ENCODE data around the gene FASTK. TPM values are rescaled to one million over a fixed set of nuclear protein-coding genes. Genes with fewer than 3 reads are reported as not detected.

FASTK gene
- total RNA-seq, 1 donor from 2014 or later: 56.1 TPM

- Mint-ChIP-seq H3K4me1 (ENCODE audit: low read depth, unreplicated experiment) (peaks cover 20% of the 10 kb centered on the region), H3K36me3 (ENCODE audit: low read depth, unreplicated experiment) (peaks cover 11% of the 10 kb centered on the region), H3K27ac (ENCODE audit: unreplicated experiment) (no peak overlapping the region), H3K9me3 (ENCODE audit: unreplicated experiment) (no peaks in the 10 kb centered on the region), H3K4me3 (ENCODE audit: unreplicated experiment) (no peak overlapping the region), H3K27me3 (ENCODE audit: low read depth, unreplicated experiment) (no peaks in the 10 kb centered on the region)
- H3K9ac ChIP-seq (ENCODE audit: low read length): no peak overlapping the region
- H3K79me2 ChIP-seq (ENCODE audit: insufficient read depth, low read length): peaks cover 2% of the 10 kb centered on the region
- peaks cover 5% of the 10 kb centered on the region for H3K36me3 ChIP-seq (ENCODE audit: insufficient read depth, low read length)
- no peaks in the 10 kb centered on the region for H3K27me3 ChIP-seq (ENCODE audit: insufficient read depth, low read length)
- peaks cover 19% of the 10 kb centered on the region for H3K4me1 ChIP-seq (ENCODE audit: insufficient read depth, low read length)
- no peak overlapping the region for H3K4me2 ChIP-seq (ENCODE audit: low read length)
- H3K27ac ChIP-seq (ENCODE audit: low read depth, low read length): no peak overlapping the region
- TF ChIP-seq CTCF (IDR thresholded peaks at IDR 0.05; ENCODE audit: insufficient read depth, low read depth, low read length) (no peak), EZH2 (IDR thresholded peaks at IDR 0.05; ENCODE audit: insufficient read depth, low read length) (no peak)
- H3K4me3 ChIP-seq (ENCODE audit: insufficient read depth, low read depth, low read length): no peak overlapping the region
- no peaks in the 10 kb centered on the region for H4K20me1 ChIP-seq (ENCODE audit: insufficient read depth, low read length)
- H2AFZ ChIP-seq (ENCODE audit: low read depth, low read length): no peak overlapping the region
- H3K9me3 ChIP-seq (ENCODE audit: insufficient read depth, low read depth, low read length): no peaks in the 10 kb centered on the region
- DNase-seq (ENCODE audit: low read depth) (no peak), FAIRE-seq (no peak)
Observed at GRCh38 chr7:151035026-151035717, 45.4 kb downstream of the FASTK start.

- TF ChIP-seq EZH2 (IDR thresholded peaks at IDR 0.05; ENCODE audit: insufficient read depth, low read length): no peak
- no peak for TF ChIP-seq CTCF (IDR thresholded peaks at IDR 0.05; ENCODE audit: insufficient read depth, low read depth, low read length)
- FAIRE-seq (no peak), DNase-seq (ENCODE audit: low read depth) (no peak)
- no peak overlapping the region for H3K4me3 Mint-ChIP-seq (ENCODE audit: unreplicated experiment)
- peaks cover 5% of the 10 kb centered on the region for H3K36me3 ChIP-seq (ENCODE audit: insufficient read depth, low read length)
- no peaks in the 10 kb centered on the region for H3K27me3 ChIP-seq (ENCODE audit: insufficient read depth, low read length)
- peaks cover 12% of the 10 kb centered on the region for H3K4me1 ChIP-seq (ENCODE audit: insufficient read depth, low read length)
- H3K4me3 ChIP-seq (ENCODE audit: insufficient read depth, low read depth, low read length): no peak overlapping the region
- H3K27me3 Mint-ChIP-seq (ENCODE audit: low read depth, unreplicated experiment): no peaks in the 10 kb centered on the region
- H3K9me3 ChIP-seq (ENCODE audit: insufficient read depth, low read depth, low read length): no peaks in the 10 kb centered on the region
- H3K79me2 ChIP-seq (ENCODE audit: insufficient read depth, low read length): peaks cover 9% of the 10 kb centered on the region
- H3K27ac Mint-ChIP-seq (ENCODE audit: unreplicated experiment): no peak overlapping the region
- no peaks in the 10 kb centered on the region for H4K20me1 ChIP-seq (ENCODE audit: insufficient read depth, low read length)
- no peak overlapping the region for H3K9ac ChIP-seq (ENCODE audit: low read length)
- H3K4me2 ChIP-seq (ENCODE audit: low read length): no peak overlapping the region
- no peak overlapping the region for H3K27ac ChIP-seq (ENCODE audit: low read depth, low read length)
- H3K36me3 Mint-ChIP-seq (ENCODE audit: low read depth, unreplicated experiment): peaks cover 11% of the 10 kb centered on the region
- H3K4me1 Mint-ChIP-seq (ENCODE audit: low read depth, unreplicated experiment): peaks cover 13% of the 10 kb centered on the region
- no peak overlapping the region for H2AFZ ChIP-seq (ENCODE audit: low read depth, low read length)
- H3K9me3 Mint-ChIP-seq (ENCODE audit: unreplicated experiment): no peaks in the 10 kb centered on the region
Observed at GRCh38 chr7:151034312-151035025, 46.1 kb downstream of the FASTK start.

- peaks cover 14% of the 10 kb centered on the region for H3K79me2 ChIP-seq (ENCODE audit: insufficient read depth, low read length)
- H3K4me3 ChIP-seq (ENCODE audit: insufficient read depth, low read depth, low read length): no peak overlapping the region
- H3K9ac ChIP-seq (ENCODE audit: low read length): no peak overlapping the region
- TF ChIP-seq EZH2 (IDR thresholded peaks at IDR 0.05; ENCODE audit: insufficient read depth, low read length) (no peak), CTCF (IDR thresholded peaks at IDR 0.05; ENCODE audit: insufficient read depth, low read depth, low read length) (no peak)
- no peak overlapping the region for H3K4me2 ChIP-seq (ENCODE audit: low read length)
- H3K27me3 ChIP-seq (ENCODE audit: insufficient read depth, low read length): no peaks in the 10 kb centered on the region
- no peak for FAIRE-seq
- no peaks in the 10 kb centered on the region for H4K20me1 ChIP-seq (ENCODE audit: insufficient read depth, low read length)
- no peak for DNase-seq (ENCODE audit: low read depth)
- Mint-ChIP-seq H3K4me3 (ENCODE audit: unreplicated experiment) (no peak overlapping the region), H3K36me3 (ENCODE audit: low read depth, unreplicated experiment) (peaks cover 11% of the 10 kb centered on the region), H3K4me1 (ENCODE audit: low read depth, unreplicated experiment) (peaks cover 7% of the 10 kb centered on the region), H3K27me3 (ENCODE audit: low read depth, unreplicated experiment) (no peaks in the 10 kb centered on the region), H3K9me3 (ENCODE audit: unreplicated experiment) (no peaks in the 10 kb centered on the region), H3K27ac (ENCODE audit: unreplicated experiment) (no peak overlapping the region)
- H3K4me1 ChIP-seq (ENCODE audit: insufficient read depth, low read length): peaks cover 10% of the 10 kb centered on the region
- peaks cover 5% of the 10 kb centered on the region for H3K36me3 ChIP-seq (ENCODE audit: insufficient read depth, low read length)
- H3K9me3 ChIP-seq (ENCODE audit: insufficient read depth, low read depth, low read length): no peaks in the 10 kb centered on the region
- H3K27ac ChIP-seq (ENCODE audit: low read depth, low read length): no peak overlapping the region
- no peak overlapping the region for H2AFZ ChIP-seq (ENCODE audit: low read depth, low read length)
Observed at GRCh38 chr7:151033864-151034249, 46.8 kb downstream of the FASTK start.

Measured in astrocyte (in vitro differentiated cells and primary cell).